NCI-H1930 (cell line): Measurements from ENCODE around the gene LAMA1.
A peak's percentile ranks its signal among the peaks of the same experiment; 100 is the strongest.
"Not testable (repeated sequence)": the region's sequence is repeated elsewhere in the genome, so short reads cannot be mapped to it uniquely, and the experiment has no call there.

Source experiments
- DNase-seq, 2 experiments: peaks; one replicate each; lab custom pipeline; 2025; lab: John Stamatoyannopoulos, UW

Gene LAMA1

DNA sequence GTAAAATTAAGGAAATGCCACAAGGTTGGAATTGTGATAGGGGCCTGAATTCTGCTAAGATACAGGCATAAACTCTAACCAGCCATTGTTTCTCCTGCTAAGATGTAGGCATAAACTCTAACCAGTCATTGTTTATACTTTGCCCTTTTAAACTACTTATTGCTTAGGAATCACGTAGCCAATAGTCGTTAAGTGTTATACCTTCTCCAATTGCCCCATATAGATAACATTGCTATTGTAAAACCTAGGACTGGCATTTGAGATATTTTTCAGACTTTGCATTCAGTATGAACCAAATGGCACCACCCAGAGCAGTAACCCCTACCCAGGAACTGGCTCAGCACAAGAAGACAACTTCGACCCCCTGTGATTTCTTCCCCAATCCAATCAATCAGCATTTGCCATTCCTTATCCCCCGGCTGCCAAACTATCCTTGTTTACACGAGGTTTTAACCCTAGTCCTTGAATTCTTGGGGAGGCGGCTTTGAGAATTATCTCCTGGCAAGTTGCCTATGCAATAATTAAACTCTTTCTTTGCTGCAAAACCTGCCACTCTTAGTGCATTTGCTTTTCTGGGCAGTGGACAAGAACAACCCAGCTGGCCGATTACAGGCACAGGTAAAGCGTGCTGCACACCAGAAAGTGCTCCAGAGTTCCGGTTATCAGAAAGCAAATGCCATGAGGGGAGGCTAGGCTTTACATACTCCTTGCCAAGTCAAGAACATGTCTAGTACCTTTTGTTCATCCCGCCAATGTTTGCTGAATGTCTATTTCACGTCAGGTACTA lies 167.6 kb downstream of the LAMA1 start:
- DNase-seq: no peak

- DNase-seq: no peak
Observed at GRCh38 chr18:6948281-6949055, 169.1 kb downstream of the LAMA1 start.

DNA sequence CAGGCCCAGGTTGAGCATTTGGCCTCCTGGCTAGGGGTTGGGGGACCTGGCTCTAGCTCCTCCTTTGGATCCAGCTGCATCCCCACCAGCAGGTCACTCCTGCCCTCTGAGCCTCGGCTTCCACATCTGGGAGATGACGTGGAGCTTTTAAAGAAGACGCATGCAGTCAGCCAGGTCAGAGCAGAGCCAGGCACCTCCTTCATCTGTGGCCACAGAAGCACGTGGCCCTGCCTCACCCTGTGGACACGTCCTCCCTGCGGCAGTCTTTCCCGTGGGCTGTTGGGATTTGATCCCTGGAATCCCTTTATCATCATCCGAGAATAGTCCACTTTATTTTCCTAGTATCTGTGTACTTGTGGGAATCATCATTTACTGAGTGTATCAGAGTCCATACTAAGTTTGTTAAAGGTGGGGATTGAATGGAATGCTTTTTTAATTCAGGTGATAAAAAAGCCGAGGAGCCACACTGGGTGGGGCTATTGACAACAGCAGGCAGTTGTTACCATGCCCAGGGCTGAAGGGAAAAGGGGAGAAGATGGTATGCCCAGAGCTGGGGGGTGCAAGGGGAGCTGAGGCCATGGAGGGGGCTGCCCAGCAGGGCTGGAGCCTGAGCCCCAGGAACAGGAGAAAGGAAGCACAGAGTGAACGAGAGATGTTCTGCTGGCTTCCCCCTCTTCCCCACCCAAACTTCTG lies 170.1 kb downstream of the LAMA1 start:
- DNase-seq: no peak

DNA sequence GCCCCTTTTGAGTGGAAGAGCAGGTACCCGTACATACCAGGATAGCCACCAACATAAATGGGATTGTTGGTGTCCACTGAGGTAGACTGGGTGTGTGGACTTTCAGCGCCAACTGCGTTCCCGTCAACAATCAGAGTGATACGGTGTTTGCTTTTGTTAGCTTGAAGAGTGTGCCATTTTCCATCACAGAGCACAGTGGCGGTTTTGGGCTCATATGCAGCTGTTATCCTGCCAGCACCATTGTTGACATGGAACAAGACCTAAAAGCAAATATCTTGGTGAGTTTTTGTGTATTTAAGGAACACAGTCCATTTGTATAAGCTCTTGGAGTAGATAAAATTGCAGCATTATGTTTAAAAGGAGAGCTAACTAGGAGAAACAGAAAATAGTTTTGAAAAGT lies 174.5 kb downstream of the LAMA1 start:
- no peak for DNase-seq

- no peak for DNase-seq
Observed at GRCh38 chr18:6942742-6943141, 174.9 kb downstream of the LAMA1 start.

GRCh38 chr18:6941996-6942395 lies 175.6 kb downstream of the LAMA1 start:
- DNase-seq: no peak

DNA sequence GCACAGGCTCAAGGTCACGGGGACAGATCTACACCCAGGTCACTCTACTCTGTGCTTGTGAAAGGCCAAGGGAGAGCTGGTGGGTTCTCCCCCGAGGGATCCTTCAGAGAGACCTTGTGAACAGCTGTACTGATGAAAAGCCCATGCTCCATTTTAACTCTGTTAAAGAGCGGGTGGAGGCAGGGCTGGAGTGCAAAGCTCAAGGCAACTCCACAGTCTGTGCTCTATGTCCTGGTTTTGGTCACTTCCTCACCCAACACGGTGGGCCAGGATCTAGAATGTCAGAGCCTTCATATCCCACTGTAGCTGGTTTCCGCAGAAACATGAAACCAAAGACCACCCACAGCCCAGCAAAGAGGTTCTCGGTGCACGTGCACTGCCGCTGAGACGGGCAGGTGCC lies 177.1 kb downstream of the LAMA1 start:
- no peak for DNase-seq

DNA sequence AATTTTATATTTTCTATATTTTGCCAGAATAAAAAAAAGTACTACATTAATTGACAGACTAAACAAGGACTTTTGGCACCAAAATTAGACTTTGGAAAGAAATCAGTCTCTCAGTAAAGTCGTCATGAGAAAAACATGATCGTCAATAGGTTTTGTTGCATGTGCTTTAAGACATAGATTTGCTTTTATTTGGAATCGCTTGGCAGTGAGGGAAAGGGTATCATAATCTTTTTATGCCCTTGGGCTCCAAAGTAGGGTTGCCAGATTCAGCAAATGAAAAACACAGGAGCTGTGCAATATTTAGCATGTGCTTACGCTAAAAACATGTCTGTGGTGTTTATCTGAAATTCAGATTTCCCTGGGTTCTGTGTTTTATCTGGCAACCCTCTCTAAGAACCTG lies 177.6 kb downstream of the LAMA1 start:
- no peak for DNase-seq

DNA sequence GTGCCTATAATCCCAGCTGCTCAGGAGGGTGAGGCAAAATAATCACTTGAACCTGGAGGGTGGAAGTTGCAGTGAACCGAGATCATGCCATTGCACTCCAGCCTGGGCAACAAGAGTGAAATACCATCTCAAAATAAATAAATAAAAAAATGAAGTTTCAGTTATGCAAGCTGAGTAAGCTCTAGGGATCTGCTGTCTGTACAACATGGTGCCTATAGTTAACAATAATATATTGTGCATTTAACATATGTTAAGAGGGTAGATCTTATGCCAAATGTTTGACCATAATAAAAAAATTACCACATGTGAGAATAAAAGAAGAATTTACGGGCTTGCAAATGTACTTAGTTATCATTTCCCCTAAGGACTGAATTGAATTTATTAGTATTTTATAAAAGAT lies 179.2 kb downstream of the LAMA1 start:
- not testable (repeated sequence) for DNase-seq

- no peak for DNase-seq
Observed at GRCh38 chr18:6938003-6938402, 179.6 kb downstream of the LAMA1 start.

DNA sequence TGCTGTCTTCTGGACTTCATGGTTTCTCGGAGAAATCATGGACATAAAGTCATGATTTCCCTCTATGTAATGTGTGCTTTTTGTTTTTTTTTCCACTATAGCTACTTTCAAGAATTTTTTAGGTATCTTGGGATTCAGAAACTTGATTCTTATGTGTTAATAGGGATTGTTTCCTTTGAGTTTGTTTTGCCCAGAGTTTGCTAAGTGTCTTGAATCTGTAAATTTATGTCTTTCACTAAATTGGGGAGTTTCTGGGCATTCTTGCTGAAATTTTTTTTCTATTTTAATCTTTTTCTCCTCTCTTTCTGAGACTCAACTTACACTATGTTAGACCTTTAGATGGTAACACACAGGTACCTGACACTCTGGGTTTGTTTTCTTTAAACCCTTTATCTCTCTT lies 182.7 kb downstream of the LAMA1 start:
- DNase-seq: no peak

DNA sequence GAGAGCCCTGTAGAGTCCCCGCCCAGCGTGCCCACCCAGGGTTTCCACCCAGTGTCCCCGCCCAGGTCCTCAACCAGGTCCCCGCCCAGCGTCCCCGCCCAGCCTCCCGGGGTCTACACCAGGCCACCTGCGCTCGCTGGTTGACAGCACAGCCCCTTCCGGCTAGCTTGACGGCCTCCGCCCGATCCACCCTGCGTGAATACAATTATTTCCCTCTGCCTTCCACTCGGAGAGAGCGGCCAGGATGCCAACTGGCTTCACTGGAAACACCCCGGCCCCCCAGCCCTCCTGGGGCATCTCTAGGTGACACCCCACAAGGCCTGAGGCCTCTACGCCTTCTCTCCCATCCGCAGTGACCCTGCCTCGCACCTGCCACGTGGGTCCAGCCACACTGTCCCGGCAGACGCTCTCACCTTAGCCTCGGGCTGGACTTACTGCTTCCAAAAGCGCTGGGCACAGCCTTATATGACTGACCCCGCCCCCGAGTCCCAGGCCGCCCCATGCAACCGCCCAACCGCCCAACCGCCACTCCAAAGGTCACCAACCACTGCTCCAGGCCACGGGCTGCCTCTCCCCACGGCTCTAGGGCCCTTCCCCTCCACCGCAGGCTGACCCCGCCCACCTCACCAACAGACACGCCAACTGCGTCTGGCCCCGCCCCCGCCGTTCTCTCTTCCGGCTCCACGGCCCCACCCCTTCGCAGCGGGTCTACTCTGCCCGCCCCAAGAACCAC lies 188.1 kb downstream of the LAMA1 start:
- DNase-seq: peak in 1 of 2 experiments; percentile 5

DNA sequence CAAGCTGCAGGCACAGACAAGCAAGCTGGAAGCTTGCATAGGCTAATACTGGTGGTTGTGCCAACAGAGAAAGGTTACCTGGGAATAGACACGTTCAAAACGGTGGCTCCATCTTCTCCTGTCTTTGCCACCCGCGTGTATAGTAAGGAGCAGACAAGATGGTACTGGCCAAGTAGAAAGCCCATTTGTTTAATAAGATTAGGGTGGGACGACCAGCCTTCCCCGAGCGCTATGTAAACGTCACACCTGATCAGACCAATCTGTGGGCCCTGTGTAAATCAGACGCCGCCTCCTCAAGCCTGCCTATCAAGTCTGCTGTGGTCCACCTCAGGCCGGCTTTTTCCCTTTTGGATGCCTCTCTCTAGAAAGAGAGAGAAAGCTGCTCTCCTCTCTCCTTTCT lies 189.2 kb downstream of the LAMA1 start:
- no peak for DNase-seq

- no peak for DNase-seq
Observed at GRCh38 chr18:6927153-6927552, 190.4 kb downstream of the LAMA1 start.

GRCh38 chr18:6923220-6923619 lies 194.4 kb downstream of the LAMA1 start:
- DNase-seq: no peak

- no peak for DNase-seq
Observed at GRCh38 chr18:6921571-6921970, 196.0 kb downstream of the LAMA1 start.

DNA sequence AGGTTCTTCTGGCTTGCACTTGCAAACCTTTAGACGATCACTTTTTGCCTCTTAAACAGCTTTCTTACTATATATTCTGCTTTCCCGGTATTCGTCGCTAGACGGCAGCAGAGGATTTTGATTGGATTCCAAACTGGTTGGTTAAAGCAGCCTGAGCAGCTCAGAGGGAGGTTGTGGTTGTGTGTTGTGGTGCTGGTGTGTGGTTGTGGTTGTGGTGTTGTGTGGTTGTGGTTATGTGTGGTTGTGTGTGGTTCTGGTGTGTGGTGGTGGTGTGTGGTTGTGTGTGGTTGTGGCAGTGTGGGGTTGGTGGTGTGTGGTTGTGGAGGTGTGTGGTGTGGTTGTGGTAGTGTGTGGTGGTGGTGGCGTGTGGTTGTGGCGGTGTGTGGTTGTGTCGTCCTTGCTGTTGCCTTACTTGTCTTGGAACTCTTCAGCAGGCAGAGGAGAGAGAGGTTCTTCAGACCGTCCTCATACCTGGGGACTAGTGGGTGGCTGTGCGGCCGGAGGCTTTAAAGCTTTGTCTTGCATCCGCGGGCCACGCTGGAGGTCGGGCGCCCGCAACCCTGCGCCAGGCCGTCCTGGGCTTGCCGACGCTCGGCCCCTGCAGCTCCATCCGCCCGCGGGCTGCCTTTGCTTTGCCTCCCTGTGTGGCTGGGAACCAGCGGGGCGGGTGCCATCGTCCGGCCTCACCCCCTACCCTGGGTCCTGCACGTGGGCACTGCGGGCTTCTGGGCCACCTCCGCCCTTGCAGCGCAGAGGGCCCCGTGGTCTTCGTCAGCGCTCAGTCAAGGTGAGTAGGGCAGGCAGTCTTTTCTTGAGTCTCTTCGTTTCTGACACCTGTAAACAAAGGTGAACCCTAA lies 197.3 kb downstream of the LAMA1 start:
- peak in 1 of 2 experiments; percentile 2 for DNase-seq

- no peak for DNase-seq
Observed at GRCh38 chr18:6917072-6917471, 200.5 kb downstream of the LAMA1 start.

DNA sequence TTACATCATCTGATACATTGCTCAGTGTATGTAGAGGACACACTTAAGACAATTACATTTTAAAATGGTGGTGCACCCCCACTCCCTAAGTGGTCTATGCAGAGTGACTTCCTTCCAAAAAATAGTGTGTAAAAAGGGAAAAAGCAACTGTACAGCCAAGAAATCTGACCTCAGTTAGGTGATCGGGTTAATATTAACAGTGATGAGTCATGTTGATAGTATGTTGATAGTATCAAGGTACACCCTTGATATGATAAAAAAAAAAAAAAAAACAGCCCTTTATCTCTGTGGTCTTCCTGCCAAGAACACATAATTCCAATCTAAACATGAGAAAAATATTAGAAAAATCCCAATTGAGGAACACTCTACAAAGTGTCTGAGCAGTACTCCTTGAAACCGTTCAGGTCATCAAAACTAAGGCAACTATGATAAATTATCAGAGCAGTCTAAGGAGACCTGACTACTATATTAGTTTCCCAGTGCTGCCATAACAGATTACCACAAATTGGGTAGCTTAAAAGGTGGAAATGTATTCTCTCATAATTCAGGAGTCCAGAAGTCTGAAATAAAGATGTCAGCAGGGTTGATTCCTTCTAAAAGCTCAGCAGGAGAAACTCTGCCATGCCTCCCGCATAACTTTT lies 216.2 kb downstream of the LAMA1 start:
- no peak for DNase-seq

DNA sequence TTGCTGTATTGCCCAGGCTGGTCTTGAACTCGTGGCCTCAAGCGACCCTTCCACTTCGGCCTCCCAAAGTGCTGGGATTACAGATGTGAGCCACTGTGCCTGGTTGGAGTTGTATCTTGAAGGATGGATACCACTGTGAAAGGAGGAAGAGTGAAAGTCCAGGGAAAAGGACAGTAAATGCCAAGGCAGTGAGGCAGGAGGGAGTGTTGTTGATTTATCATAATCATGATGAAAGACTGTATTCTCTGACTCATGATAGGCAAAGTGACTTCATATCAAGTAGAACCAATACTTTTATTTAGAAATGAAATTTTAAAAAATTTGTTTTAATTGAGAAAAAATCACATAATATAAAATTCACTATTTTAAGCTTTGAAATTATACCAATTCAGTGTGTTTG lies 225.8 kb downstream of the LAMA1 start:
- DNase-seq: no peak
